HG03439 (cell line): Measurements from ENCODE around the gene FUT8.
"Not testable (repeated sequence)": the region's sequence is repeated elsewhere in the genome, so short reads cannot be mapped to it uniquely, and the experiment has no call there.

Source experiments
- ATAC-seq: cut with Tn5 transposase; IDR thresholded peaks from one replicate; pipeline ENCODE4 v1.9.1; 2021; ENCODE audit warnings: mild to moderate bottlenecking, moderate library complexity; ENCODE audit not compliant: unreplicated experiment

Gene FUT8

DNA sequence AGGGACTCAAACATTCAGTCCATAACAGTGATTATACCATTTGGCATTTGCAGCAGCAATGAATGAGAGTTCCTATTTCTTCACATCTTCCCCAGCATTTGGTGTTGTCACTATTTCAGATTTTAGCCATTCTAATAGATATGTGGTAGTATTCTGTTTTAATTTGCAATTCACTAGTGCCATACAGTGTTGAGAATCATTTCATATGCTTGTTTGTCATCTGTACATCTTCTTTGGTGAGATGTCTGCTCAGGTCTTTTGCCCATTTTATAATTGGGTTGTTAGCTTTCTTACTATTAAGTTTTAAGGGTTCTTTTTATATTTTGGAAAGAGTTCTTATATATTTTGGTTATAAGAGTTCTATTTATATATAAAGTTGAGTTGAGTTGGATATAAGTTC, 276.5 kb downstream of the FUT8 start:
- no peak for ATAC-seq

DNA sequence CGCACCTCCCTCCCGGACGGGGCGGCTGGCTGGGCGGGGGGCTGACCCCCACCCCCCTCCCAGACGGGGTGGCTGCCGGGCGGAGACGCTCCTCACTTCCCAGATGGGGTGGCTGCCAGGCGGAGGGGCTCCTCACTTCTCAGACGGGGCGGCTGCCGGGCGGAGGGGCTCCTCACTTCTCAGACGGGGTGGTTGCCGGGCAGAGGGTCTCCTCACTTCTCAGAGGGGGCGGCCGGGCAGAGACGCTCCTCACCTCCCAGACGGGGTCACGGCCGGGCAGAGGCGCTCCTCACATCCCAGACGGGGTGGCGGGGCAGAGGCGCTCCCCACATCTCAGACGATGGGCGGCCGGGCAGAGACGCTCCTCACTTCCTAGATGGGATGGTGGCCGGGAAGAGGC, 280.0 kb downstream of the FUT8 start:
- ATAC-seq: not testable (repeated sequence)

- no peak for ATAC-seq
Observed at GRCh38 chr14:65696801-65697200, 284.3 kb downstream of the FUT8 start.

DNA sequence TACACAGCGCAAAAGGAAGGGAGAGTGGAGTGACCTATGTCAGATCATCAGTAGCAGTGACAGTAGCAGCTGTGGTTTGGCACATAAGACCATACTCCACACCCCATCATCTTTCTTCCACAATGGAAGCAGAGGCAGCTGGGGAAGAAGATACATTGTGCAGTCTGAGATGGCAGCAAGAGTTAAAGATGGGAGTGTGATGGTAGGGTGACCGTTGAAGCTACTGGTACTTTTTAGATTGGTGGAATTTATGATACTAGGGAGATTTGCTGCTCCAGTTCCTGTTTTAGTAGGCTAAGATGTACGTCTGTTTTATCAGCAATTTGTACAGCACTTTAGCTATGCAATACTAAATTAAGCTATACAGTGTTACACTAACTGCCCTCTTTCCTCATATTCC, 291.0 kb downstream of the FUT8 start:
- no peak for ATAC-seq

DNA sequence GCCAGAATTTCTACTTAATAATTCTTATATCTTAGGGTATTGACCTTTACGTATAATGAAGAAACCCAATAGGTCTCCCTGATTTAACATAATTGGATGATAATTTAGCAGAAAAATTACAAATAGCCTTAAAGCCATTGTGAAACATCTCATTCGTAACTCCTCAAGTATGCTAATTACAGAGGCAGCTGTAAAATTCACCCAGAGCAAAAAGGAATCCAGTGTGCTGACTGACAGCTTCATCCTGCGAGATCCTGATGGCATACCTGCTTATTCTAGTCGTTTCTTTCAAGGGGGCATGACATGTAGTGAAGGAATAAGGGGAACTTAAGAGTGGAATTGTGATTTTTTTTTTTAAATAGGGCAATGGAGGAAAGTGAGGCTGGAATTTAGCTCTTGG, 291.5 kb downstream of the FUT8 start:
- no peak for ATAC-seq

GRCh38 chr14:65704437-65704836, 291.9 kb downstream of the FUT8 start:
- ATAC-seq: no peak

DNA sequence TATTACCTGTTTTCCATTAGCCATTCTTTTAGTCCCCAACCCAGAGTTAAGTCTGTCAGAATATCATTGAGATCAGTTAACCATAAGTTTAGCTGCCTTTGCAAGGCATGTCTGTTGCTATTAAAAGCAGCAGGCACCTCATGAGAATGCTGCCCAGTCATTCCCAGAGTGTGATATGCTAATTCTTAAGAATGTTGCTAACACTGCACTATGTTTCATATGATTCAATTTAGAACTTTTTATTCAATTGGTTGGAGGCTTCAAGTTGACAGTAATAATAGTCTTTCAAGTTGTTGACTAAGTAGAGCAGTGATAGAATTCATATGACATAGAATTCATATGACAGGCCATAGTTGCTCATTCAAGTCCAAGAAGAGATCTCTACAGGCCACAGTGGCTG, 292.3 kb downstream of the FUT8 start:
- ATAC-seq: peak; percentile 88

GRCh38 chr14:65709576-65709975, 297.0 kb downstream of the FUT8 start:
- no peak for ATAC-seq

DNA sequence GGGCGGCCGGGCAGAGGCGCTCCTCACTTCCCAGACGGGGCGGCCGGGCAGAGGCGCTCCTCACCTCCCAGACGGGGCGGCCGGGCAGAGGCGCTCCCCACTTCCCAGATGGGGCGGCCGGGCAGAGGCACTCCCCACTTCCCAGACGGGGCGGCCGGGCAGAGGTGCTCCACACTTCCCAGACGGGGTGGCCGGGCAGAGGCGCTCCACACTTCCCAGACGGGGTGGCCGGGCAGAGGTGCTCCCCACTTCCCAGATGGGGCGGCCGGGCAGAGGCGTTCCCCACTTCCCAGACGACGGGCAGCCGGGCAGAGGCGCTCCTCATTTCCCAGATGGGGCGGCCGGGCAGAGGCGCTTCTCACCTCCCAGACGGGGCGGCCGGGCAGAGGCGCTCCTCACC, 304.3 kb downstream of the FUT8 start:
- ATAC-seq: not testable (repeated sequence)

GRCh38 chr14:65717384-65717915, 304.9 kb downstream of the FUT8 start:
- not testable (repeated sequence) for ATAC-seq

- no peak for ATAC-seq
Observed at GRCh38 chr14:65718629-65719028, 306.1 kb downstream of the FUT8 start.

DNA sequence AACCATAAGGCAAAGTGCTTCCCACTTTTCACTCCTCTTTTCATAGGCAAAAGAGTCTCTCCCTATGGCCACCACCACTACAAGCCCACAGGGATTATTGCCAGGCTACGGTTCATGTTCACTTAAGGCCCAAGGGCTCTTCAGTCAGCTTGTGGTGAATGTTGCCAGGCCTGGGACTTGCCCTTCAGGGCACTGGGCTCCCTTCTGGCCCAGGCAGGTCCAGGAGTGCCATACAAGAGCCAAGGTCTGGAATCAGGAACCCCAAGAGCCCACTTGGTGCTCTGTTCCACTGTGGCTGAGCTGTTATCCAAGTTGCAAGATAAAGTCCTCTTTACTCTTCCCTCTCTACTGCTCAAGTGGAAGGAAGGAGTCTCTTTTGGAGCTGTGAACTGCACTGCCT, 307.6 kb downstream of the FUT8 start:
- ATAC-seq: no peak

DNA sequence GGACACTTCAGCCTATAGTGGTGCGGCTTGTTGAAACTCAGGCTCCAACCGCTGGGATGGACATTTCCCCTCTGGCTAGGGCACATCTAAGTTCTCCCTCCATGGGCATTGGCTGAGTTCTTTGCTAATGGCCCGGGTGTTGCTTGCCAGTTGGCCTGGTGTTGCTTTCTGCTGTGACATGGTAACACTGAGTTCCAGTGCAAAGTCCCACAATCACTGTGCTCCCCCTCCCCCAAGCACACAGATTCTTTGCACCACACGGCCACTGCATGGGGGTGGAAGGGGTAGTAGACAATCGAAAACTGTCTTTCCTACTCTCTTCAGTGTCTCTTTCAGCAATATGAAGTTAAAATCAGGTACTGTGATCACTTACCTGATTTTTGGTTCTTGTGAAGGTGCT, 308.2 kb downstream of the FUT8 start:
- no peak for ATAC-seq

GRCh38 chr14:65723348-65723747, 310.8 kb downstream of the FUT8 start:
- ATAC-seq: no peak

DNA sequence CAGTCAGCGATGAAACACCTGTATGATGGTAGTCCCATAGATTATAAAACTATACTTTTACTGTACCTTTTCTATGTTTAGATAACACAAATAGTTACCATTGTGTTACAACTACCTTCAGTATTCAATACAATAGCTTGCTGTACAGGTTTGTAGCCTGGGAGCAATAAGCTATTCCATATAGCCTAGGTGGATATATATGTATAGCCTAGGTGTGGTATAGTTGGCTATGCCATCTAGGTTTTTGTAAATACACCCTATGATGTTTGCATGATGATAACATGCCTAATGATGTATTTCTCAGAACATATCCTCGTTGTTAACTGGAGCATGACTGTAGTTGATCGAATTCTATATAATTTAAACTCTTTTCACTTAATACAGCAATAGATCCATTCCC, 316.1 kb downstream of the FUT8 start:
- ATAC-seq: no peak

GRCh38 chr14:65729566-65729965, 317.0 kb downstream of the FUT8 start:
- no peak for ATAC-seq

DNA sequence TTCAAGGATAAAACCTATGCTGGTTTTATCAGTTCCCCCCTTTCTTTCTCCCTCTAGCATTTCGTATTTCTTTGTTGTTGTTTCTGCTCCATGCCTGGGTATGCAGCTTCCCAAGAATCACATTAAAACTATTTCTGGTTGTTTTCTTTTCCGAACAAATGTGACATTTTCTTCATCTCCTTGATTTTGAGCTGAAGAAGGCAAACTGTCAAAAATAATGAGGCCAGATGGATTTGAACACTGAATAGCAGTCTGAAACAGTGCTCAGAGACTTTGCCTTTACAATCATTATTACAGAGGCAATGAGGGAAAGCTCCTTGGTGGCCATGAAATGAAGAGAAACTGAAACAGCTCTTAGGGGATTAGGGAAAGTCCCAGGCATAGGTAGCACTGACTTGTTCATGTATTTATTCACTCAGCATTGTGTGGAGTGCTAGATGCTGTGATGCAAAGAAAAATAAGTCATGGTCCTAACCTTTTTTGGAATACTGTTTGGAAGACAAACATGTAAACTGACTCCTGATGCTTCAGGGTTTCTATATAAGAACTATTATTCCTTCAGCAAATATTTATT, 319.5 kb downstream of the FUT8 start:
- ATAC-seq: peak; percentile 98

- ATAC-seq: no peak
Observed at GRCh38 chr14:65738339-65738738, 325.8 kb downstream of the FUT8 start.

DNA sequence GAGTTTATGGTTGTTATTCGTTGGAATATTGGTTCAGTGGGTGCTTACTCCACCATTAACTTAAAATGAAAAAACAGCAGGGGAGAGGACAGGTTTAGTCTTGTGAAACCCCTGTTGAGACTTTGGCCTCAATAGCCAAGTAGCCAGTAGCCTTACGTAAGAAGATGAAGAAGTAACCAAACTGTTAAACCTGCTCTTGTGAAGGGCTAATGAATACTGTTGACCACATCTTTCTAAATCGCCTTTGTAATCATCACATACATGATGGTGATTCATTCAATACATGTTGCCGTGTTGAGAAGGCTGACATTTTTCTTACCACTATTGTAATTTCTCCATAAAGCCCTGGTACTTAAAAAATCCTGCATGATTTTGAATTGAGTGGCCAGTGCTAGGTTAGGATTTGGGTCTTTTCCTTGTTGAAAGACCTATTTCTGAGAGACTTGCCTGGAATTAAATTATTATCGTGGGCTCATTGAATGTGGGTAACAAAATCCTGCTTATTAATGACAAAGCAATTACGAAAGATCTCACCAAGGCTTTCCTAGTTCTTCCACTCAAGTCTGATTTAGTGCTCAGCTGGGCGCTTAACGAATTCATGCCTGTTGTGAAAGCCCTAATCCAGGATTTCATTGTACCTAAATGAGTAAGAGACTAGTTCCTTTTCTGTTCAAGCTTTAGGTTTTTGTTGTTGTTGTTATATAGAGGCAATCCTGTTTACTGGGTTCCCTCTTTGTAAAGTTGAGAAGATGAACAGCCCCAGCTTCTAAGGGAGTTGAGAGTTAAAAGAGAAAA, 333.1 kb downstream of the FUT8 start:
- no peak for ATAC-seq

DNA sequence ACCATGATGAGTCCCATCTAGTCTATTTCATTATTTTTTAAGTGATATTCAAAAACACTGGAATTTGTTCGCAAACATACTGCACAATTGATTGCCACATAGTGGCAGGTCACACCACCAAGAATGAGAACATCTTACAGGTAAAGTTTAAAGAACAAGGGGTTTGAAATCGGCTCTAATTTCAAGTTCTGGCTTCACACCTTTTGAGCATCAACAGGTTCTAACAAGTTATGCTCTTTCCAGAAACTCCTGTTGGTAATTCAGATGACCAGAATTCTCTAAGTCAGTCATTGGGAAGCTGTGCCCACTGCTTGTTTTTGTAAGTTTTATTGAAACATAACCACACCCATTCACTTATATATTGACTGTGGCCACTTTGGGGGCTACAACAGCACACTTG, 336.3 kb downstream of the FUT8 start:
- ATAC-seq: no peak

GRCh38 chr14:65749287-65749686, 336.8 kb downstream of the FUT8 start:
- no peak for ATAC-seq

DNA sequence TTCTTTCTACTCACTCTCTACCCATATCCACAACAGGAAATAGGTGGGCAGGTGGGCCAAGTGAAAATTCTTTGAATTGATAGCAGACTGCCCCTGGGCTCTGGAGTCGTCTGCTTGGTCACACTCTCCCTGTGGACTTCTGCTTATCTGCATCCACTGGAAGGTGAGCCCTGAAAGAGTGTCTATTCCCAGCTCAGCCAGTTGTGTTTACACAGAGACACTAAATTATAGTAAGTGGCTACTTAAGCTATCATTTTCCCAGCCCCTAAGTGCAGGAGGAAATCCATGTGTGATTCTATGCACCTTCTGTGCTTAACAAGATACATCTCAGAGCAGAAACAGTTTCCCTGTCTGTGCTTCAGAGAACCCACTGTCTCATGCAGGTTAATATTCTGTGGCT, 338.4 kb downstream of the FUT8 start:
- ATAC-seq: no peak
